HG03159 (cell line): ENCODE data around the gene ZNF831.

Experiments used
- ATAC-seq: cut with Tn5 transposase; IDR thresholded peaks from one replicate; pipeline ENCODE4 v1.9.1; 2021; ENCODE audit warnings: mild to moderate bottlenecking, moderate library complexity; ENCODE audit not compliant: unreplicated experiment

Gene ZNF831

DNA sequence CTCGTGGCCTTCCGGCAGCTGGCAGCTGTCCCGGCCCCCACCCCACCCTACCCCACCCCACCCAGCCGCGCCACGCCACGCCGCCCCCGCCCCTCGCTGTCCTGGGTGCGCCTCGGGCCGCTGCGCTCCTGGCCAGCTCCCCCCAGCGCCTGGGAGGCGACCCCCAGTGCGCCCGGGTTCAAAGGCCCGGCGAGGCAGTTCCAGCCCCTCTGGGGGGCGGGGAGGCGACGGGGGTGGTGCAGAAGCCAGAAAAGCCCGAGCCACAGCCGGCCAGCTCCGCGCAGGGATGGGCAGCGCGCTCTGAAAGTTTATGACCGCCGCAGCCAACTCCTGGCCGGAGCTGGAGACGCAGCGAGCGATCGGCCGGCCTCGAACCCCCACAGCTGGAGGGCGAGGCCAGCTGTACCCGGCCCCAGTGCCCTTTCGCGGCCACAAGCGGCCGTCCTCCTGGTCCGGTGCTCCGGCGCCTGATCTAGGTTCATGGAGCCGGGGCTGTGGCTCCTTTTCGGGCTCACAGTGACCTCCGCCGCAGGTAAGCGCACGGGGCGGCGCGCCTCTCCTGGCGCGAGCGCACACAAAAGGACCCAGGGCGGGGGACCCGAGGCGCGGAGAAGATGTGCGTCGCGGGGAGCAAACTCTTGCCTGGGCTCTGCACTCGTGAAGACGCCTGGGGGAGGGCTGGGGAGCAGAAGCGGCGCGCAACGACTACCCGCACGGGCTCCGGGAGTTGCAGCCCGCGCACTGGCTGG is 136.9 kb downstream of the ZNF831 start, which contains the start of gene EDN3:
Gene EDN3 (plus strand): TSS at position 279 of the 749 bp plus-strand sequence. CDS start 202 bp downstream, at position 481.
- ATAC-seq: no peak

DNA sequence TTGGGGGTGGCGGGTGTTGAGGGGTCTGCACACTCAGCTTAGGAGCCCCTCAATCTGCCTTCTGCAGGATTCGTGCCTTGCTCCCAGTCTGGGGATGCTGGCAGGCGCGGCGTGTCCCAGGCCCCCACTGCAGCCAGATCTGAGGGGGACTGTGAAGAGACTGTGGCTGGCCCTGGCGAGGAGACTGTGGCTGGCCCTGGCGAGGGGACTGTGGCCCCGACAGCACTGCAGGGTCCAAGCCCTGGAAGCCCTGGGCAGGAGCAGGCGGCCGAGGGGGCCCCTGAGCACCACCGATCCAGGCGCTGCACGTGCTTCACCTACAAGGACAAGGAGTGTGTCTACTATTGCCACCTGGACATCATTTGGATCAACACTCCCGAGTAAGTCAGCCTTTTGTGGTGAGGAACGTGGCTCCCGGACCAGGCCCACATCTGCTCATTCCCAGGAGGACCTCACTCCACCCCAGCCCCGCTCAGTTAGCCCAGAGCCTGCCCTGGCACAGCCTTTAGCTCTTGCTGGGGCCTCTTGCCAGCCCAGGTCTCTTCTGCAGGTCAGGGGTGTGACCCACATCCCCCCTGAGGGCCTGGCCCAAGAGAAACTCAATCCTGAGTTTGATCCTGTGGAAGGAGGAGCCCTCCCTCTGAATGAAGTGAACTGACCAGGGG is 137.9 kb downstream of the ZNF831 start:
- no peak for ATAC-seq

DNA sequence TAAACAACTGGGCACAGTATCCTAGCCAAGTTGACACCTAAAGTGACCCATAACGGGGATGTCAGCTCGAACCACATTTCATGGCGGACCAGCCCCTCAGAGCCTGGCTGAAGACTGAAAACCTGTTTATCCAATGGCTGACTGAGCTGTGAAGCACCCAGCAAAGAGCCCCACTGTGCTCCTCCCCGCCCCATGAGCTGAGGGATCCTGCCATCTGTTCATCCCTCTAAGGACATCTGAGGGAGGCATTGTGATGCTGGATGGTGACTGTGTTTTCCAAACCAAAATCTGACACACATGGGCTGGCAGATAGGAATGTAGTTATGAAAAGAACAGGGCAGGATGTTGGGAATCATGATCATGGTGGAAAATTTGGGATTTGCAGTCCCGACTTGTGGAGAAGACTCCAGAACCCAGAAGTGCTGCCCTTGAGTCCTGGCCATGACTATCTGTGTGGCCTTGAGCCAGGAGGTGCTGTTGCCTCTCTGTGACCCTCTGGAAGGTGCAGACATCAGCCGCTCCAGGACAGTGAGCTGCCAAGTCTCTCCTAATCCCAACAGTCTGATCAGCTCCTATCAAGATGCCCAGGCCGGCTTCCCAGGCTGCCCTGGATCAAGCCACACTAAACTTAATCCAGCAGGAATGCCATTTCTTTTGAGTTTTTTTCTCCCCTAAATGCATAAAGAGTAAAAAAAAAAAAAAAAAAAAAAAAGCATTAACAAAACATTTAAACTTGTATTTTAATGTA is 142.5 kb downstream of the ZNF831 start:
- no peak for ATAC-seq

DNA sequence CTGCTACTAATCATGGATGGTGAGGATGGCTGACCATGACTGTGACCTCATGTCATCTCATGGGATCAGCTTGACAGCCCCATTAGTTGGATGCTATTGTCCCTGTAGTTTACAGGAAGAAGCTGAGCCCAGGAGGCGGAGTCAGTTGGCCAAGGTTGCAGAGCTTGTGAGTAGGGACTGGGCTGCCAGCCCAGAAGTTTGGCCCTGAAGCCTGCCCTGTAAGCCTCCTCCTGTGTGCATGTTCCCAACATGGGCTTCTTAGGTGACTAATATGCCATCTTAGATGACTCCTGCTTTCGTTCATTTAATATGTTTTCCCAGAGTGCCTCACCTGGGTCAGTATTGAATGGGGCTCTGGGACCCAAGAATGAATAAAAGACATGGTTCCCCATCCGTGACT is 143.6 kb downstream of the ZNF831 start:
- ATAC-seq: no peak
